Embryonic facial prominence (tissue), 1 donor: Measurements from ENCODE around the gene KLRC1.
"Not testable (repeated sequence)": the region's sequence is repeated elsewhere in the genome, so short reads cannot be mapped to it uniquely, and the experiment has no call there.

ENCODE experiments used
- DNase-seq: peaks from one replicate; pipeline ENCODE4 v3.0.0-alpha.2; 2016; ENCODE audit errors: extremely low spot score

The KLRC1 gene

DNA sequence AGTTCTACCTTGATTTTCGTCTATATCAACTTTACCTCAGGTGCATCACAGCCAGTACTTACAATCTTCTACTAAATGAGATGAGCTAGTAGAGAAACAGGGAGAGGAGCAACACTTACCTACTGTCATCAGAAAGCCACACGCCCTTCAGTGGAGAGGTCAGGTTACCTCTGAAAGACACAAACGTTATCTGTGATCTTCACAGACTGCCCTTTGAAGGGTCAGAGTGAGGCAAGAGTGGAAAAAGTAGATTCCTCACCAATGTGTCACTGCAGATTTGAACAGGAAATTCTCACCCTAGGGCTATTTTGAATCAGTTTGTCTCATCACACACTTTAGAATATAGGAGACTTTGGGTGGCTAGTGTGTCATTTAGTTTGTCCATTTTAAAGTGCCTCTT, 31.0 kb downstream of the KLRC1 start:
- DNase-seq = not testable (repeated sequence)

DNA sequence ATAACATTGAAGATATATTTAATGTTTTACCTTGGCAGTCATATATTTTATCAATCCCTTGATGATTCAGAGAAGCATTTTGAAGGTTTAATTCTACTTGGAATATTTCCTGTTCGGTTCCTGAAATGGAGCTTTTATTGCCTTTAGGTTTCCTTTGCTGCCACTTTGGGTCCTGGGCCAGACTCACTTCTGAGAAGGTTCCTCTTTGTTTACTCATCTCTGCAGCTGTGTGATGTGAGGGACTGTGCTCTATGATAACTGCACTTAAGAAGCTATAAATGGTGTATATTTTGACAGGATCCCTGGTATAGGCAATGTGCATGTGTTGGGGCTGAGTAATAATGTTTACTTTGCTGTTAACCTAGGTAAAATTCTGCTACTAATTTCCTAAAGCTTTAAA, 32.8 kb downstream of the KLRC1 start, which contains the start of gene KLRC3:
KLRC3 (minus strand) TSS at position 262 of the 400 bp plus-strand sequence; CDS start at position 217, 45 bp downstream.
- DNase-seq = not testable (repeated sequence)

DNA sequence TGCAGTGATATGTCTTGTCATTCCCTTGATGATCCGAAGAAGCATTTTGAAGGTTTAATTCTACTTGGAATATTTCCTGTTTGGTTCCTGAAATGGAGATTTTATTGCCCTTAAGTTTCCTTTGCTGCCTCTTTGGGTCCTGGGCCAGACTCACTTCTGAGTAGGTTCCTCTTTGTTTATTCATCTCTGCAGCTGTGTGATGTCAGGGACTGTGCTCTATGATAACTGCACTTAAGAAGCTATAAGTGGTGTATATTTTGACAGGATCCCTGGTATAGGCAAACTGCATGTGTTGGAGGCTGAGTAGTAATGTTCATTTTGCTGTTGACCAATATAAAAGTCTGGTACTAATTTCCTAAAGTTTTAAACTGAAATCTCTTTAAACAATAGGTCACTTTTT, 43.8 kb downstream of the KLRC1 start, which contains the start of gene KLRC4:
KLRC4 (minus strand) TSS at position 366 of the 400 bp plus-strand sequence; CDS start at position 184, 182 bp downstream.
- DNase-seq = no peak

DNA sequence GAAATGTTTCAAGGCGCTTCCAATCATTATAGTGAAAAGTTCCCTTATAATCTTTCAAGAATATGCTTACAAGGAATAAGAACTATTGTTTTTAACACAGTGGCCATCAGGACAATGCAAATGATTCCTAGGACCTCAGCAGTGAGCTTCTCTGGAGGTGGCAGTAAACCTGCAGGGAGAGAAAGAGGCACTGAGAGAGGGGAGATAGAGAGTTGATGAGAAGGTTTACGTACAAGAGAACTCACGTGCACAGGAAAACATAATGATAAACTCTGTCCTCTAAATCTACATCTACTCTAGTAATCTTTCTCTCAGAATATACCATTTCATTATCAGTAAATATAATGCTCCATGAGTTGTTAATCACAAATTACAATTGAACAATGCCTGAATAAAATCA, 44.3 kb downstream of the KLRC1 start:
- no peak for DNase-seq

DNA sequence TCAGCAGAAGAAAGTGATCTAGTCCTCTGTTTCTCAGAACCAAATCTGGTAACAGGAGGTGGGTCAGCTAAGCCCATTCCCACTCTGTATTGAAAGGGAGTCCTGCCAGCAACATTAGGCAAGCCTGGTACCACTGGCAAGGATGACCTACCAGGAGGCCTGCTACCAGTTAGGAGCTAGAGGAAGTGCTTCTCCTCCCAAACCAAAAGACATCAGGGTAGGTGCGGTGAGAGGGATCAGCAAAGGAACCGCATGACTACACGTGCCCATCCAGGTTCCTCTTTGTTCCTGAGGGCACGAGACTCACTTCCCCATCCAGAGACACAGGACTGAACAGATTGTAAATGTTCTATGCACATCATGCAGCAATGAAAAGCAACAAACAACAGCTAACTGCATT, 46.5 kb downstream of the KLRC1 start:
- DNase-seq = no peak

DNA sequence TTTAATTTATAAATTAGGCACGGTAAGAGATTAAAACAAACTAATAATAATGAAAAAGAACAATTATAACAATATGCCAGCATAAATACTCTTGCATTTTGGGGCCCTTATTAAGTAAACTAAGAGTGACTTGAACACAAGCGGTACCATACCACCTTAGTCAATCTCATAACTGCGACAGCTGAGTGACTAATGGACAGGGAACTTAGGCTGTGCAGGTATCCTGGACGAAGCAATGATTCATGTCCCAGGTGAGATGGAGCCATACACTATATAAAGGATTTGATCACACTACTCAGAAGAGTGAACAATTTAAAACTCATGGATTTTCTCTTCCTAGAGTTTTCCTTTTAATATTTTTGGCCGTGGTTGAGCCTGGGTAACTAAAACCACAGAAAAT, 47.9 kb downstream of the KLRC1 start:
- no peak for DNase-seq

DNA sequence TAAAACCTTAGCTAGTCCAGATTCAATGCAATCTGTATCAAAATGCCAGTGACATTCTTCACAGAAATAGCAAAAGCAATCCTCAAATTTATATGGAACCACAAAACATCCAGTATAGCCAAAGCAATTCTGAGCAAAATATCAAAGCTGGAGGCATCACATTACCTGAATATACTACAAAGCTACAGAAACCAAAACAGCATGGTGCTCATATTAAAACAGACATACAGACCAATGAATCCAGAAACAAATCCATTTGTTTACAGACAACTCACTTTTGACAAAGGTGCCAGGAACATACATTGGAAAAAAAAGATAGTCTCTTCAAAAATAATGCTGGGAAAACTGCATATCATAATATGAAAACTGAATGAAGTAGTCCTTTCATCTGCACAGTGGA, 48.4 kb downstream of the KLRC1 start:
- DNase-seq = no peak

DNA sequence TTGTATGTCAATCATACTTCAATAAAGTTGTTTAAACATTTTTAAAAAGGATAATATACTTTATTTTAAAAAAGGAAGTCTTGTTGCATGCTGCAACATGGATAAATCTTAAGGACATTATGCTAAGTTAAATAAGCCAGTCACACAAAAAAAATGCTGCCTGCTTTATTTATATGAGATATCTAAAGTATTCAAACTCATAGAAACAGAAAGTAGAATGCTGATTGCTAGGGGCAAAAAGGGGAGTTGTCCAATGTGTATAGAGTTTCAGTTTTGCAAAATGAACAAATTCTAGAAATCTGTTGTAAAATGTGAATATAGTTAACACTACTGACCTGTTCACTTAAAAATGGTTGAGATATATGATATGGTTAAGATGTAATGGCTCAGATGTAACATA, 52.3 kb downstream of the KLRC1 start:
- DNase-seq = no peak

DNA sequence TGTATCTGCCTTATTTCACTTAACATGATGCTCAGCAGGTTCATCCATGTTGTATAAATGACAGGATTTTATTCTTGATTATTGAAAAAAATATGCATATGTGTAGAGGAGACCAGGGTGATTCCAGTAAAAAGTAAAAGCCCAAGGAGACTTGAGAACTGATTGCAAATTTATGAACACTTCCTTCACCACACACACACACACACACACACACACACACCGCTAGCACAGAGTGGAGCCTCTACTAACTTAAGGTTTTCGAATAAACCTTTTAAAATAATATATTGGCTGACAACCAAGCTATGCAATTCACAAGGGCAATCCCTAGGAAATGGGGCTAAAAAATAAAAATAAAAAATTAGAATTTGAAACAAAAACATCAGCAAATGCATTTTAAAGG, 55.0 kb downstream of the KLRC1 start:
- DNase-seq = no peak

DNA sequence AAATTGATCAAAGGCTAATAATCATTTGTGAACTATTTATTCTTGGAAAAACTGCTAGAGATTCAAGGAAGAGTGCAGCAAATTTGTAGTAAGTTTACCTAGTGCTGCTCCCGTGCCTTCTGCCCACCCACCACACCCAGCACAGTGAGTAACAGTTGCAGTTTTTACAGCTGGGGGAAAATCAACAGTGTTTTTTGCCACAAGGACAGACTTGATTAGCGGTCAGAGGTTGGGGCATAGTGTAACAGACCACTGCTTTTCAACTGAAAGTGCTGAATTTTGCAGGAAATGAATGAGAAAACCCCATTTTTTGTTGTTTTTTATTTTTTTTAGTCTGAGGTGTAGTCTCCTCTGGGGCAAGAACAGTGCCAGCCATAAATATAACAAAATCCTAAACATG, 55.9 kb downstream of the KLRC1 start:
- DNase-seq = no peak

DNA sequence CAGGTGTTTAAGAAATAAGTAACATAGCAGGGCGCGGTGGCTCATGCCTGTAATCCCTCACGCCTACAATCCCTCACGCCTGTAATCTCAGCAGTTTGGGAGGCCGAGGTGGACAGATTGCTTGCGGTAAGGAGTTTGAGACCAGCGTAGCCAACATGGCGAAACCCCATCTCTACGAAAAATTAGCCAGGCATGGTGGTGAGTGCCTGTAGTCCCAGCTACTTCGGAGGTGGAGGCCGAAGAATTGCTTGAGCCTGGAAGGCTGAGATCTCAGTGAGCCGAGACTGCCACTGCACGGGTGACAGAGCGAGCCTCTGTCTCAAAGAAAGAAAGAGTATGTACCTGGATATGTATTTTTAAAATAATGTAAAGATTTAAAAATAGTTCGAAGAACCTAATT, 57.0 kb downstream of the KLRC1 start:
- not testable (repeated sequence) for DNase-seq
